AG04449 (cell line): Measurements from ENCODE around the gene KMO.

ENCODE experiments used
- CTCF ChIA-PET: fragments of 350-600 bp; formaldehyde crosslinking; extraction: SDS; loops from one replicate; lab custom pipeline; 2021; ENCODE audit warnings: antibody characterized with exemption; lab: Yijun Ruan, JAX
- POLR2A ChIA-PET: fragments of 400-600, 350-600 bp; formaldehyde crosslinking; extraction: SDS; loops from one replicate; lab custom pipeline; 2020; ENCODE audit warnings: antibody characterized with exemption, inconsistent platforms; lab: Yijun Ruan, JAX
- DNase-seq: peaks from one replicate; pipeline ENCODE4 v3.0.0-alpha.2; 2010; ENCODE audit warnings: low read depth, low spot score
- H3K4me3 ChIP-seq: 2 replicates; pipeline ENCODE4 v1.5.1; 2011; ENCODE audit warnings: low read depth, mild to moderate bottlenecking, control low read depth, low read length
- CTCF ChIP-seq: IDR thresholded peaks from one replicate; pipeline ENCODE4 v1.5.1; 2011; ENCODE audit warnings: mild to moderate bottlenecking, moderate library complexity, low read length, control low read depth, inconsistent platforms; ENCODE audit not compliant: insufficient read depth; ENCODE audit errors: missing control alignments

Gene KMO

GRCh38 chr1:241499910-241500309, 32.3 kb upstream of the KMO start:
- POLR2A ChIA-PET, result no interaction called here
- CTCF ChIA-PET, result interaction anchor here (0.7 to 2.0 kb wide), 10 partner anchors 11 to 768 kb away, joined by 3 to 17 read pairs (median 4); no protein-coding TSS in a partner anchor
- TF ChIP-seq CTCF, result peak; percentile 58
- no peak for DNase-seq
- no peak overlapping the region for H3K4me3 ChIP-seq

- no peak for TF ChIP-seq CTCF
- POLR2A ChIA-PET, result no interaction called here
- CTCF ChIA-PET, result interaction anchor here (1.3 to 2.2 kb wide), 3 partner anchors 9 to 772 kb away, joined by 3 to 13 read pairs (median 6); no protein-coding TSS in a partner anchor
- H3K4me3 ChIP-seq, result no peak overlapping the region
- DNase-seq, result no peak
These were observed 28.7 kb upstream of the KMO start for GRCh38 chr1:241503444-241503843.

- no peak overlapping the region for H3K4me3 ChIP-seq
- POLR2A ChIA-PET, result no interaction called here
- CTCF ChIA-PET, result interaction anchor here (1.0 to 1.1 kb wide), 2 partner anchors 541 to 775 kb away, joined by 3 to 4 read pairs; no protein-coding TSS in a partner anchor
- DNase-seq, result no peak
- no peak for TF ChIP-seq CTCF
These were observed 24.9 kb upstream of the KMO start for GRCh38 chr1:241507189-241507863.

GRCh38 chr1:241513378-241513777, 18.8 kb upstream of the KMO start:
- no peak for TF ChIP-seq CTCF
- no peak for DNase-seq
- no peak overlapping the region for H3K4me3 ChIP-seq
- ChIA-PET CTCF (interaction anchor here (1.3 kb wide), 1 partner anchor 19 kb away, joined by 3 read pairs; no protein-coding TSS in a partner anchor), POLR2A (no interaction called here)

- no peak for TF ChIP-seq CTCF
- H3K4me3 ChIP-seq, result peak overlapping the region; percentile 81
- ChIA-PET POLR2A (interaction anchor here (0.5 to 1.5 kb wide), 5 partner anchors 10 to 907 kb away, joined by 3 to 4 read pairs (median 3); partner anchors contain the start of genes EXO1 and GREM2), CTCF (interaction anchor here (1.1 to 1.7 kb wide), 4 partner anchors 10 to 33 kb away, joined by 3 to 4 read pairs (median 3); partner anchors contain the start of gene KMO)
- no peak for DNase-seq
These were observed 13.5 kb upstream of the KMO start for GRCh38 chr1:241518476-241519307.
